SH-SY5Y (cell line): ENCODE data around the gene ADARB2.

Experiments used
- GATA2 ChIP-seq: IDR thresholded peaks from 2 replicates; pipeline ENCODE4 v1.6.1; 2011; ENCODE audit warnings: mild to moderate bottlenecking, low read depth, low read length
- GATA3 ChIP-seq: IDR thresholded peaks from 2 replicates; pipeline ENCODE4 v1.6.1; 2011; ENCODE audit warnings: low read depth, mild to moderate bottlenecking, low read length, moderate library complexity

DNA sequence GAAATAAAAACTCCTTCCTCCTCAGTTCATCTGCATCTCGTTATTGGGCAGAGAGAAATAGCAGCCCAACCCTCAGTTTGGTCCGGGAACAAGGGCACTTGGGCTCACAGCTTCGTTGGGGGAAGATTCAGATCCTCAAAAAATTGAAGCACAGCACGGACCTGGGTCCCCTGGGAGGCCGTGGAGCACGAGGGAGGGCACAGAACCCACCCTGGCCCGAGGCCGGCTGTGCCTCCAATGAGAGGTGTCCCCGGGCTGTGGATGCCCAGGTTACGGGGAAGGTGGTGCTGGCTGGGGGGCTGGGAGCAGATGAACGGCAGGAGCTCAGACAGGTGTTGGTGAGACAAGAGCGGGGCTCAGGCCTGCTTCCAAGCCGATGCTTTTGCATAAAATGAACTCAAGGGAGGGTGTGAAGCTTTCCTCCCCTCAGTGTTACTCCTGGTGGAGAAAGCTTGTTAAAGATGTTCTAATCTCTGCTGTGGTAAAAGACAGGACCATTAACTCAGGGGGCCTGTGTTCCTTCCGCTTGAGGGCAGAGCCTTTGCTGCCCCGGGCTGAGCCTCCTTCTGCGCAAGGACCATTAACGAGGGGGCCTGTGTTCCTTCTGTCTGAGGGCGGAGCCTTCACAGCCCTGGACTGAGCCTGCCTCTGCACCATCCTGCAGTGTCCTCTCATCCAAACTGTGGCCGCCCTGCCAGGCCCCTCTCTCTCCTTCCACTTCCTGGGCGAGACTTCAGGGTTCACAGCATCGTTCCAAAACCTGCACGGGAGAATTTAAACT, 302.2 kb downstream of the ADARB2 start:
- TF ChIP-seq GATA3: no peak
- TF ChIP-seq GATA2: no peak
